SK-N-SH treated with all-trans-retinoic acid at 6 μM for 48 hours (cell line): Measurements from ENCODE around the gene ASAP2.

Experiments used
- ATAC-seq: fragments of 200-7000 bp; cut with Tn5 transposase; 3 replicates; pipeline ENCODE4 v1.9.1; 2020; ENCODE audit warnings: mild to moderate bottlenecking, moderate library complexity
- BACH2 ChIP-seq: fragments of 250-450 bp; sonication (Bioruptor Pico); IDR thresholded peaks from 2 replicates; pipeline ENCODE4 v1.9.0; 2021; ENCODE audit warnings: mild to moderate bottlenecking, borderline replicate concordance
- CSDC2 ChIP-seq: fragments of 250-450 bp; sonication (Bioruptor Pico); IDR thresholded peaks from 2 replicates; pipeline ENCODE4 v1.5.0; 2020; ENCODE audit warnings: mild to moderate bottlenecking, moderate library complexity
- ESRRG ChIP-seq: fragments of 250-450 bp; sonication (Bioruptor Pico); IDR thresholded peaks from 2 replicates; pipeline ENCODE4 v1.6.1; 2021; ENCODE audit warnings: mild to moderate bottlenecking
- ISL1 ChIP-seq: fragments of 250-450 bp; sonication (Bioruptor Pico); IDR thresholded peaks from 2 replicates; pipeline ENCODE4 v2.1.2; 2022; ENCODE audit warnings: mild to moderate bottlenecking, moderate library complexity
- PPARA ChIP-seq: fragments of 250-450 bp; sonication (Bioruptor Pico); IDR thresholded peaks from 2 replicates; pipeline ENCODE4 v1.5.0; 2020; ENCODE audit warnings: mild to moderate bottlenecking, borderline replicate concordance
- SNAI2 ChIP-seq: fragments of 250-450 bp; sonication (Bioruptor Pico); IDR thresholded peaks from 2 replicates; pipeline ENCODE4 v1.5.0; 2020; ENCODE audit warnings: mild to moderate bottlenecking, moderate library complexity
- TCF4 ChIP-seq: fragments of 250-450 bp; sonication (Bioruptor Pico); IDR thresholded peaks from 2 replicates; pipeline ENCODE4 v1.8.0; 2021; ENCODE audit warnings: mild to moderate bottlenecking, moderate library complexity, borderline replicate concordance
- TOX ChIP-seq: fragments of 250-450 bp; sonication (Bioruptor Pico); IDR thresholded peaks from 2 replicates; pipeline ENCODE4 v1.8.0; 2021; ENCODE audit warnings: mild to moderate bottlenecking, moderate library complexity, borderline replicate concordance
- ZFP3 ChIP-seq: fragments of 250-450 bp; sonication (Bioruptor Pico); IDR thresholded peaks from 2 replicates; pipeline ENCODE4 v1.5.0; 2020; ENCODE audit warnings: mild to moderate bottlenecking, moderate library complexity
- ZFP30 ChIP-seq: fragments of 450-650 bp; formaldehyde crosslinking; IDR thresholded peaks from 2 replicates; pipeline ENCODE4 v1.5.0; 2022; ENCODE audit warnings: mild to moderate bottlenecking, moderate library complexity
- ZNF565 ChIP-seq: fragments of 450-650 bp; formaldehyde crosslinking; conservative IDR thresholded peaks from 2 replicates; pipeline ENCODE4 v1.5.0; 2020; ENCODE audit warnings: low read depth, mild to moderate bottlenecking, moderate library complexity
- ZNF70 ChIP-seq: fragments of 450-650 bp; formaldehyde crosslinking; IDR thresholded peaks from 2 replicates; pipeline ENCODE4 v1.5.0; 2020; ENCODE audit warnings: mild to moderate bottlenecking, moderate library complexity
- TF ChIP-seq, protein P1 (sequence below): fragments of 250-450 bp; sonication (Bioruptor Pico); IDR thresholded peaks from 2 replicates; pipeline ENCODE4 v1.5.0; 2020; ENCODE audit warnings: mild to moderate bottlenecking, moderate library complexity
- TF ChIP-seq, protein P2 (sequence below): fragments of 250-450 bp; sonication (Bioruptor Pico); IDR thresholded peaks from 2 replicates; pipeline ENCODE4 v1.5.1; 2020; ENCODE audit warnings: low read depth, mild to moderate bottlenecking, moderate library complexity
- TF ChIP-seq, protein P3 (sequence below): fragments of 250-450 bp; sonication (Bioruptor Pico); IDR thresholded peaks from 2 replicates; pipeline ENCODE4 v1.8.0; 2021; ENCODE audit warnings: low read depth, mild to moderate bottlenecking, moderate library complexity, borderline replicate concordance
- TF ChIP-seq, protein P4 (sequence below): fragments of 250-450 bp; sonication (Bioruptor Pico); IDR thresholded peaks from 2 replicates; pipeline ENCODE4 v1.8.0; 2020; ENCODE audit warnings: mild to moderate bottlenecking, moderate library complexity, borderline replicate concordance
- TF ChIP-seq, protein P5 (sequence below): fragments of 250-450 bp; sonication (Bioruptor Pico); IDR thresholded peaks from 2 replicates; pipeline ENCODE4 v1.5.1; 2021; ENCODE audit warnings: mild to moderate bottlenecking, moderate library complexity

Gene ASAP2

DNA sequence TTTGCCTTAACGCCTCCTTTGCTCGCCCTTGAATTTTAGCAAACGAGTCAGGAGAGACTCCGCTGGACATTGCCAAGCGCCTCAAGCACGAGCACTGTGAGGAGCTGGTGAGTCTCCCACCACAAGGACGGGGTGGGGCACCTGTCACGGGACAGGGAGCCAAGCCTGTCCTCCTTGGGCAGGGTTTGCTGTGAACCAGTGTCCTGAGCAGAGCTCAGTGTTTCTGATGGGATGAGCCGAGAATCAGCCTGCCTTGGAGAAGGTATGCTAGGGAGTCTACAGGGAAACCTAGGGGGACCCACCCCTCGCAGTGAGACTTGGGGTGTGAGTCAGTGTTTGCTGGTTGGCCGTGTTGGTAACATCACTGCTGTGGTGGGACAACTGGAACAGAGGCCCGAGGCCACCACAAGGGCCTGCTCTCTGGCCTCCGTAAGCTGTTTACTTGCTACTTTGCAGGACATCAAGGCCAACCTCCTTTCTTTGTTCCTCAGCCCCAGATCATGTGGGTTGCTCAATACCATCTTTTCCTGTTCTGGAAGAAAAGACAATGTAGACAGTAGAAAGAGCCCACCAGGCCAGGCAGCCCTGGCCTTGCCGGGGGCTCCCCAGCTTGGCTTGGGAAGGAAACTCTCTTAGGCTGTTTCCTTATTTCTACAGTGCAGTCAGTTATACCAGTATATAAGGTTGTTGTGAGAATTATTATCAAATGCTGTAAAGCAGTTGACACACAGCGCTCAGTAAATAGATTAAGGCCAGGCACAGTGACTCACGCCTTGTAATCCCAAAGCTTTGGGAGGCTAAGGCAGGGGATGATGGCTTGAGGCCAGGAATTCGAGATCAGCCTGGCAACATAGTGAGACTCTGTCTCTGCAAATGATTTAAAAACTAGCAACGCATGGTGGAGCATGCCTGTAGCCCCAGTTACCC lies 174.4 kb downstream of the ASAP2 start:
- TF ChIP-seq CSDC2 (CRISPR knock-in tag) (no peak; the same call in 1 of the 2 replicates), TOX (no peak), ISL1 (CRISPR knock-in tag) (peak; percentile 66), TCF4 (CRISPR knock-in tag) (no peak), ZFP3 (CRISPR knock-in tag) (peak; percentile 71; the same call in 1 of the 2 replicates), SNAI2 (0 out of 2 replicates have a peak, but pooled peaks have one; percentile 6), BACH2 (CRISPR knock-in tag) (no peak)
- TF ChIP-seq, protein P1, sequence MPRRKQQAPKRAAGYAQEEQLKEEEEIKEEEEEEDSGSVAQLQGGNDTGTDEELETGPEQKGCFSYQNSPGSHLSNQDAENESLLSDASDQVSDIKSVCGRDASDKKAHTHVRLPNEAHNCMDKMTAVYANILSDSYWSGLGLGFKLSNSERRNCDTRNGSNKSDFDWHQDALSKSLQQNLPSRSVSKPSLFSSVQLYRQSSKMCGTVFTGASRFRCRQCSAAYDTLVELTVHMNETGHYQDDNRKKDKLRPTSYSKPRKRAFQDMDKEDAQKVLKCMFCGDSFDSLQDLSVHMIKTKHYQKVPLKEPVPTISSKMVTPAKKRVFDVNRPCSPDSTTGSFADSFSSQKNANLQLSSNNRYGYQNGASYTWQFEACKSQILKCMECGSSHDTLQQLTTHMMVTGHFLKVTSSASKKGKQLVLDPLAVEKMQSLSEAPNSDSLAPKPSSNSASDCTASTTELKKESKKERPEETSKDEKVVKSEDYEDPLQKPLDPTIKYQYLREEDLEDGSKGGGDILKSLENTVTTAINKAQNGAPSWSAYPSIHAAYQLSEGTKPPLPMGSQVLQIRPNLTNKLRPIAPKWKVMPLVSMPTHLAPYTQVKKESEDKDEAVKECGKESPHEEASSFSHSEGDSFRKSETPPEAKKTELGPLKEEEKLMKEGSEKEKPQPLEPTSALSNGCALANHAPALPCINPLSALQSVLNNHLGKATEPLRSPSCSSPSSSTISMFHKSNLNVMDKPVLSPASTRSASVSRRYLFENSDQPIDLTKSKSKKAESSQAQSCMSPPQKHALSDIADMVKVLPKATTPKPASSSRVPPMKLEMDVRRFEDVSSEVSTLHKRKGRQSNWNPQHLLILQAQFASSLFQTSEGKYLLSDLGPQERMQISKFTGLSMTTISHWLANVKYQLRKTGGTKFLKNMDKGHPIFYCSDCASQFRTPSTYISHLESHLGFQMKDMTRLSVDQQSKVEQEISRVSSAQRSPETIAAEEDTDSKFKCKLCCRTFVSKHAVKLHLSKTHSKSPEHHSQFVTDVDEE (CRISPR knock-in tag), result no peak
- TF ChIP-seq, all 23 proteins: peak for 3
- peak; percentile 83 for ATAC-seq

DNA sequence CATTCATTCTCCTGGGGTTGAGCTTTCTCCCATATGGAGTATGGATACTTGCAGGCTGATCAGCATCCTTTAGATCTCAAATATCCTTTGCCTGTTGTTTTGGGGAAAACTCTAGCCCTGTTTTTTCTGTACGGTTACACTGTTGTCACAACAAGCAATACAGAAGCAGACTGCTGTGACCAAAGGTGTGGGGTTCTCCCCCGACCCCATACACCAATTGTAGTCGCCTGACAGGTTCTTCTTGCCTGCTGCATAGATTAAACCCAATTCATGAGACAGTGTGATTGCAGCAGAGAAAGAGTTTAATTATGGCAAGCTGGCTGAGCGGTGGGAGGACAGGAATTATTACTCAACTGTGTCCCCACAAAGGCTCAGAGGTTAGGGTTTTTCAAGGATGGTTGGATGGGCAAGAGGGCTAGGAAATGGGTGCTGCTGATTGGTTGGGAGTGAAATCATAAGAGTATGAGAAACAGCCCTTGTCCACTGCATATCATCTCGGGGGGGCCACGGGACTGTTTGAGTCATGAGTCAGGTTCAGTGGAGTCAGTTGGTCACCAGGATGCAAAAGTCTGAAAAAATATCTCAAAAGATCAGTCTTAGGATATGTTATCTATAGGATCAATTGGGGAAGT lies 176.1 kb downstream of the ASAP2 start:
- no peak for ATAC-seq
- no peak for TF ChIP-seq CSDC2 (CRISPR knock-in tag)
- TF ChIP-seq, protein P2, sequence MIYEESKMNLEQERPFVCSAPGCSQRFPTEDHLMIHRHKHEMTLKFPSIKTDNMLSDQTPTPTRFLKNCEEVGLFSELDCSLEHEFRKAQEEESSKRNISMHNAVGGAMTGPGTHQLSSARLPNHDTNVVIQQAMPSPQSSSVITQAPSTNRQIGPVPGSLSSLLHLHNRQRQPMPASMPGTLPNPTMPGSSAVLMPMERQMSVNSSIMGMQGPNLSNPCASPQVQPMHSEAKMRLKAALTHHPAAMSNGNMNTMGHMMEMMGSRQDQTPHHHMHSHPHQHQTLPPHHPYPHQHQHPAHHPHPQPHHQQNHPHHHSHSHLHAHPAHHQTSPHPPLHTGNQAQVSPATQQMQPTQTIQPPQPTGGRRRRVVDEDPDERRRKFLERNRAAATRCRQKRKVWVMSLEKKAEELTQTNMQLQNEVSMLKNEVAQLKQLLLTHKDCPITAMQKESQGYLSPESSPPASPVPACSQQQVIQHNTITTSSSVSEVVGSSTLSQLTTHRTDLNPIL (CRISPR knock-in tag), result no peak
- TF ChIP-seq, protein P3, sequence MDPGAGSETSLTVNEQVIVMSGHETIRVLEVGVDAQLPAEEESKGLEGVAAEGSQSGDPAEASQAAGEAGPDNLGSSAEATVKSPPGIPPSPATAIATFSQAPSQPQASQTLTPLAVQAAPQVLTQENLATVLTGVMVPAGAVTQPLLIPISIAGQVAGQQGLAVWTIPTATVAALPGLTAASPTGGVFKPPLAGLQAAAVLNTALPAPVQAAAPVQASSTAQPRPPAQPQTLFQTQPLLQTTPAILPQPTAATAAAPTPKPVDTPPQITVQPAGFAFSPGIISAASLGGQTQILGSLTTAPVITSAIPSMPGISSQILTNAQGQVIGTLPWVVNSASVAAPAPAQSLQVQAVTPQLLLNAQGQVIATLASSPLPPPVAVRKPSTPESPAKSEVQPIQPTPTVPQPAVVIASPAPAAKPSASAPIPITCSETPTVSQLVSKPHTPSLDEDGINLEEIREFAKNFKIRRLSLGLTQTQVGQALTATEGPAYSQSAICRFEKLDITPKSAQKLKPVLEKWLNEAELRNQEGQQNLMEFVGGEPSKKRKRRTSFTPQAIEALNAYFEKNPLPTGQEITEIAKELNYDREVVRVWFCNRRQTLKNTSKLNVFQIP (CRISPR knock-in tag), result no peak
- no peak for TF ChIP-seq ZNF70 (CRISPR knock-in tag)
- TF ChIP-seq ISL1 (CRISPR knock-in tag), result no peak
- TF ChIP-seq SNAI2, result no peak
- TF ChIP-seq, protein P4, sequence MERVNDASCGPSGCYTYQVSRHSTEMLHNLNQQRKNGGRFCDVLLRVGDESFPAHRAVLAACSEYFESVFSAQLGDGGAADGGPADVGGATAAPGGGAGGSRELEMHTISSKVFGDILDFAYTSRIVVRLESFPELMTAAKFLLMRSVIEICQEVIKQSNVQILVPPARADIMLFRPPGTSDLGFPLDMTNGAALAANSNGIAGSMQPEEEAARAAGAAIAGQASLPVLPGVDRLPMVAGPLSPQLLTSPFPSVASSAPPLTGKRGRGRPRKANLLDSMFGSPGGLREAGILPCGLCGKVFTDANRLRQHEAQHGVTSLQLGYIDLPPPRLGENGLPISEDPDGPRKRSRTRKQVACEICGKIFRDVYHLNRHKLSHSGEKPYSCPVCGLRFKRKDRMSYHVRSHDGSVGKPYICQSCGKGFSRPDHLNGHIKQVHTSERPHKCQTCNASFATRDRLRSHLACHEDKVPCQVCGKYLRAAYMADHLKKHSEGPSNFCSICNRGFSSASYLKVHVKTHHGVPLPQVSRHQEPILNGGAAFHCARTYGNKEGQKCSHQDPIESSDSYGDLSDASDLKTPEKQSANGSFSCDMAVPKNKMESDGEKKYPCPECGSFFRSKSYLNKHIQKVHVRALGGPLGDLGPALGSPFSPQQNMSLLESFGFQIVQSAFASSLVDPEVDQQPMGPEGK, result no peak
- no peak for TF ChIP-seq TCF4 (CRISPR knock-in tag)
- TF ChIP-seq, protein P1 (CRISPR knock-in tag), result no peak
- TF ChIP-seq TOX, result no peak

DNA sequence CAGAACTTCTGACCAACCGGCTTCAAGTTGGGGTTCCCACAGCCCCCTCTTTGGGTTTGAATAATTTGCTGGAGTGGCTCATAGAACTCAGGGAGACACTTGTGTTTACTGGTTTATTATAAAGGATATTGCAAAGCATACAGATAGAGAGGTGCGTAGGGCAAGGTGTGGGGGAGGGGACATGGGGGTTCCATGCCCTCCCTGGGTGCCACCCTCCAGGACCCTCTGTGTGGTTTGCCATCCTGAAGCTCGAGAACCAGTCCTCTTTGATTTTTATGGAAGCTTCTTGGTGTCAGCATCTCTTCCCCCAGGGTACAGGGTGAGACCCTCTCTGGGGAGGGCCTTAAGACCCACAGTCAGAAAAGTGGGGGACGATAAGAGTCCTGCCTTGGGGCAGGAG lies 177.9 kb downstream of the ASAP2 start:
- no peak for ATAC-seq
- TF ChIP-seq ZNF565 (CRISPR knock-in tag), result no peak
- TF ChIP-seq ZFP3 (CRISPR knock-in tag), result no peak
- no peak for TF ChIP-seq BACH2 (CRISPR knock-in tag)
- TF ChIP-seq, protein P3 (CRISPR knock-in tag), result no peak
- TF ChIP-seq PPARA, result no peak
- TF ChIP-seq CSDC2 (CRISPR knock-in tag), result no peak
- TF ChIP-seq, protein P4, result no peak
- TF ChIP-seq, protein P5, sequence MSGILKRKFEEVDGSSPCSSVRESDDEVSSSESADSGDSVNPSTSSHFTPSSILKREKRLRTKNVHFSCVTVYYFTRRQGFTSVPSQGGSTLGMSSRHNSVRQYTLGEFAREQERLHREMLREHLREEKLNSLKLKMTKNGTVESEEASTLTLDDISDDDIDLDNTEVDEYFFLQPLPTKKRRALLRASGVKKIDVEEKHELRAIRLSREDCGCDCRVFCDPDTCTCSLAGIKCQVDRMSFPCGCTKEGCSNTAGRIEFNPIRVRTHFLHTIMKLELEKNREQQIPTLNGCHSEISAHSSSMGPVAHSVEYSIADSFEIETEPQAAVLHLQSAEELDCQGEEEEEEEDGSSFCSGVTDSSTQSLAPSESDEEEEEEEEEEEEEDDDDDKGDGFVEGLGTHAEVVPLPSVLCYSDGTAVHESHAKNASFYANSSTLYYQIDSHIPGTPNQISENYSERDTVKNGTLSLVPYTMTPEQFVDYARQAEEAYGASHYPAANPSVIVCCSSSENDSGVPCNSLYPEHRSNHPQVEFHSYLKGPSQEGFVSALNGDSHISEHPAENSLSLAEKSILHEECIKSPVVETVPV (CRISPR knock-in tag), result no peak
- no peak for TF ChIP-seq SNAI2
- TF ChIP-seq ESRRG, result no peak
- TF ChIP-seq ZNF70 (CRISPR knock-in tag), result no peak
- TF ChIP-seq ZFP30 (CRISPR knock-in tag), result no peak
- TF ChIP-seq ISL1 (CRISPR knock-in tag), result no peak
